H1 (cell line): ENCODE measurements around the gene GSKIP. TPM values are rescaled to one million over a fixed set of nuclear protein-coding genes. Genes with fewer than 3 reads are reported as not detected.

Source experiments
- CTCF ChIA-PET: fragments of 300-600 bp; sonication (Branson Sonifier 250); formaldehyde crosslinking; loops from one replicate; lab custom pipeline; 2021; ENCODE audit not compliant: partially characterized antibody; lab: Charles Lee
- POLR2A ChIA-PET: fragments of 300-600 bp; sonication (Branson Sonifier 250); formaldehyde crosslinking; loops from one replicate; lab custom pipeline; 2021; ENCODE audit warnings: inconsistent platforms; ENCODE audit not compliant: partially characterized antibody; lab: Charles Lee
- DNase-seq, 2 experiments: peaks; one replicate each; pipeline versions ENCODE4 v3.0.0 to v3.0.0-alpha.2; 2010 to 2022; ENCODE audit warnings: low spot score in 2 of 2, low read depth in 1 of 2, mixed read lengths in 1 of 2
- FAIRE-seq: peaks from 2 replicates; lab custom pipeline; 2011; peaks lifted over from hg19 to GRCh38; lab: Jason Lieb, UNC
- H2AFZ ChIP-seq: 2 replicates; pipeline ENCODE4 v1.8.1; 2012; ENCODE audit warnings: low read length, inconsistent platforms
- H2AK5ac ChIP-seq: 2 replicates; pipeline ENCODE4 v1.6.1; 2013; ENCODE audit warnings: low read depth, low read length
- H2BK120ac ChIP-seq: replicated peaks from 2 replicates; pipeline ENCODE3; 2013; ENCODE audit warnings: low read depth, low read length, inconsistent platforms
- H2BK12ac ChIP-seq: 2 replicates; pipeline ENCODE4 v1.6.1; 2013; ENCODE audit warnings: low read depth, low read length
- H2BK15ac ChIP-seq: 2 replicates; pipeline ENCODE4 v1.6.1; 2013; ENCODE audit warnings: low read length
- H2BK20ac ChIP-seq: 2 replicates; pipeline ENCODE4 v1.6.1; 2013; ENCODE audit warnings: low read length
- H2BK5ac ChIP-seq: 2 replicates; pipeline ENCODE4 v1.6.1; 2013; ENCODE audit warnings: low read depth, low read length
- H3K14ac ChIP-seq: 2 replicates; pipeline ENCODE4 v1.6.1; 2013; ENCODE audit warnings: inconsistent platforms; ENCODE audit not compliant: insufficient read length
- H3K18ac ChIP-seq: 2 replicates; pipeline ENCODE4 v1.6.1; 2013; ENCODE audit warnings: low read length; ENCODE audit errors: extremely low read depth
- H3K23ac ChIP-seq: 2 replicates; pipeline ENCODE4 v1.6.1; 2013; ENCODE audit warnings: inconsistent platforms; ENCODE audit not compliant: insufficient read length
- H3K23me2 ChIP-seq: 2 replicates; pipeline ENCODE4 v1.6.1; 2013; ENCODE audit warnings: low read depth, low read length
- H3K27ac ChIP-seq: 2 replicates; pipeline ENCODE4 v1.6.1; 2011; ENCODE audit warnings: low read depth, low read length, inconsistent platforms
- H3K27me3 ChIP-seq, 4 experiments: replicated peaks in 1 of 4; 1 replicate in 1 of 4; 2 replicates in 3 of 4; pipeline versions ENCODE4 v1.6.1 to v1.8.1; 2011 to 2013; ENCODE audit warnings: low read length in 3 of 4, mild to moderate bottlenecking in 3 of 4, inconsistent platforms in 2 of 4, mixed read lengths in 2 of 4, moderate library complexity in 1 of 4; ENCODE audit not compliant: control insufficient read depth in 3 of 4, insufficient read depth in 3 of 4; ENCODE audit errors: extremely low read depth in 1 of 4
- H3K36me3 ChIP-seq, 4 experiments: 2 replicates each; pipeline versions ENCODE4 v1.6.1 to v1.8.1; 2011 to 2013; ENCODE audit warnings: mild to moderate bottlenecking in 4 of 4, low read length in 3 of 4, moderate library complexity in 2 of 4, control low read depth in 1 of 4, inconsistent platforms in 1 of 4; ENCODE audit not compliant: insufficient read depth in 4 of 4, control insufficient read depth in 2 of 4
- H3K4ac ChIP-seq: replicated peaks from 2 replicates; pipeline ENCODE3; 2013; ENCODE audit warnings: low read length, low read depth, mixed read lengths, inconsistent platforms; ENCODE audit not compliant: insufficient read length
- H3K4me1 ChIP-seq, 4 experiments: replicated peaks in 1 of 4; 1 replicate in 1 of 4; 2 replicates in 3 of 4; pipeline versions ENCODE4 v1.6.1 to v1.8.1; 2011 to 2013; ENCODE audit warnings: low read length in 3 of 4, inconsistent platforms in 2 of 4, mixed read lengths in 1 of 4; ENCODE audit not compliant: insufficient read depth in 4 of 4, control insufficient read depth in 3 of 4
- H3K4me2 ChIP-seq, 2 experiments: 2 replicates each; pipeline versions ENCODE4 v1.6.1 to v1.8.1; 2011 to 2013; ENCODE audit warnings: low read depth in 2 of 2, low read length in 2 of 2, control low read depth in 1 of 2, inconsistent platforms in 1 of 2, mild to moderate bottlenecking in 1 of 2; ENCODE audit not compliant: insufficient read depth in 1 of 2
- H3K4me3 ChIP-seq, 4 experiments: fragments of 200-600, 300-600 bp in 1 of 4; sonication (generic), shearing (Covaris generic), sonication (Bioruptor Twin) in 1 of 4; 2 replicates each; pipeline versions ENCODE4 v1.5.1 to v1.8.1; 2011 to 2016; ENCODE audit warnings: low read length in 4 of 4, low read depth in 3 of 4, control low read depth in 2 of 4, inconsistent platforms in 2 of 4, mild to moderate bottlenecking in 2 of 4, mixed read lengths in 1 of 4, moderate library complexity in 1 of 4; ENCODE audit not compliant: insufficient read depth in 2 of 4; ENCODE audit errors: extremely low read depth in 1 of 4
- H3K56ac ChIP-seq: replicated peaks from 2 replicates; pipeline ENCODE3; 2013; ENCODE audit warnings: low read depth, mild to moderate bottlenecking, mixed read lengths, low read length, inconsistent platforms; ENCODE audit not compliant: insufficient read length
- H3K79me1 ChIP-seq: 2 replicates; pipeline ENCODE4 v1.6.1; 2013; ENCODE audit warnings: low read depth, low read length, control low read depth
- H3K79me2 ChIP-seq, 2 experiments: 2 replicates each; pipeline versions ENCODE4 v1.6.1 to v1.8.1; 2012 to 2013; ENCODE audit warnings: low read length in 2 of 2, mild to moderate bottlenecking in 2 of 2, inconsistent platforms in 1 of 2; ENCODE audit not compliant: insufficient read depth in 2 of 2, control insufficient read depth in 1 of 2
- H3K9ac ChIP-seq, 4 experiments: replicated peaks in 1 of 4; 1 replicate in 1 of 4; 2 replicates in 3 of 4; pipeline versions ENCODE4 v1.6.1 to v1.8.1; 2011 to 2013; ENCODE audit warnings: low read depth in 3 of 4, low read length in 3 of 4, control low read depth in 2 of 4, mild to moderate bottlenecking in 2 of 4, moderate library complexity in 2 of 4, inconsistent platforms in 1 of 4; ENCODE audit errors: extremely low read depth in 1 of 4
- H3K9me3 ChIP-seq, 2 experiments: 2 replicates each; pipeline versions ENCODE4 v1.6.1 to v1.8.1; 2012 to 2013; ENCODE audit warnings: mild to moderate bottlenecking in 2 of 2, moderate library complexity in 2 of 2, control low read depth in 1 of 2, inconsistent platforms in 1 of 2, low read depth in 1 of 2, low read length in 1 of 2, mixed read lengths in 1 of 2; ENCODE audit not compliant: insufficient read depth in 2 of 2
- H4K20me1 ChIP-seq, 2 experiments: replicated peaks in 1 of 2; 2 replicates each; pipeline versions ENCODE3 to v1.8.1; 2011 to 2013; ENCODE audit warnings: inconsistent platforms in 2 of 2, low read length in 2 of 2, mild to moderate bottlenecking in 1 of 2; ENCODE audit not compliant: insufficient read depth in 2 of 2, control insufficient read depth in 1 of 2
- H4K5ac ChIP-seq: 2 replicates; pipeline ENCODE4 v1.6.1; 2013; ENCODE audit warnings: low read length, low read depth, mixed read lengths, inconsistent platforms; ENCODE audit not compliant: insufficient read length
- H4K8ac ChIP-seq: 2 replicates; pipeline ENCODE4 v1.8.0; 2013; ENCODE audit warnings: mild to moderate bottlenecking, moderate library complexity, low read length, inconsistent platforms; ENCODE audit not compliant: insufficient read depth; ENCODE audit errors: extremely low read depth
- H4K91ac ChIP-seq: replicated peaks from 2 replicates; pipeline ENCODE3; 2013; ENCODE audit warnings: low read length, mixed read lengths, inconsistent platforms; ENCODE audit not compliant: insufficient read length
- BCL11A ChIP-seq, 2 experiments: IDR thresholded peaks; one replicate each; pipeline ENCODE4 v1.6.1; 2011; ENCODE audit warnings: low read depth in 2 of 2, low read length in 2 of 2, mild to moderate bottlenecking in 2 of 2
- CEBPB ChIP-seq: IDR thresholded peaks from 2 replicates; pipeline ENCODE4 v1.6.1; 2012; ENCODE audit warnings: low read depth, low read length
- POLR2A ChIP-seq, 2 experiments: IDR thresholded peaks; 1 replicate in 1 of 2; 2 replicates in 1 of 2; pipeline ENCODE4 v1.6.1; 2011; ENCODE audit warnings: low read depth in 2 of 2, low read length in 2 of 2, mild to moderate bottlenecking in 2 of 2; ENCODE audit errors: control extremely low read depth in 1 of 2
- SP2 ChIP-seq: IDR thresholded peaks from 2 replicates; pipeline ENCODE4 v1.6.1; 2012; ENCODE audit warnings: mild to moderate bottlenecking, low read length, inconsistent platforms
- TAF7 ChIP-seq: optimal IDR thresholded peaks from 2 replicates; pipeline ENCODE3; 2011; ENCODE audit warnings: low read depth, mild to moderate bottlenecking, inconsistent platforms, low read length, moderate library complexity, borderline replicate concordance
- WGBS, 2 experiments: shearing (Covaris generic) in 1 of 2; methylation state at CpG; one replicate each; pipeline versions ENCODE4 v1.1.6 to v1.1.7; 2013 to 2015; ENCODE audit warnings: low lambda C conversion rate in 2 of 2, mixed read lengths in 2 of 2, inconsistent platforms in 1 of 2, low coverage in 1 of 2, missing lambda C conversion rate in 1 of 2; ENCODE audit not compliant: insufficient replicate concordance in 2 of 2, insufficient coverage in 1 of 2, insufficient read length in 1 of 2; ENCODE audit errors: extremely low coverage in 1 of 2, missing lambda C conversion rate in 1 of 2; 5-methylcytosine and 5-hydroxymethylcytosine counted together
- polyA plus RNA-seq, 7 experiments: library from polyadenylated mRNA; depleted of rRNA in 3 of 7; stranded (reverse) in 5 of 7; unstranded in 2 of 7; fragments of >200 nt in 5 of 7; fragments of 200-250 nt in 2 of 7; gene quantifications; 1 replicate in 5 of 7; 2 replicates in 1 of 7; 4 replicates in 1 of 7; pipeline versions ENCODE4 v1.2.1 to v1.2.3, GENCODE V29; 2011 to 2013; ENCODE audit warnings: missing spikeins in 2 of 7, mixed read lengths in 2 of 7
- total RNA-seq: library from RNA; stranded (reverse); fragmentation: NEBNext Ultra II Directional; extraction: Animal tissue kit (Norgen Biotek cat#: 25700); gene quantifications from 2 replicates; pipeline ENCODE4 v1.2.1, GENCODE V29; 2021

GSKIP gene
- total and polyA plus RNA-seq, 2 of the 8 experiments (the other 6 are each of a cell fraction or from before 2014, with no cell fraction given) = 20.3 to 37.1 TPM

DNA sequence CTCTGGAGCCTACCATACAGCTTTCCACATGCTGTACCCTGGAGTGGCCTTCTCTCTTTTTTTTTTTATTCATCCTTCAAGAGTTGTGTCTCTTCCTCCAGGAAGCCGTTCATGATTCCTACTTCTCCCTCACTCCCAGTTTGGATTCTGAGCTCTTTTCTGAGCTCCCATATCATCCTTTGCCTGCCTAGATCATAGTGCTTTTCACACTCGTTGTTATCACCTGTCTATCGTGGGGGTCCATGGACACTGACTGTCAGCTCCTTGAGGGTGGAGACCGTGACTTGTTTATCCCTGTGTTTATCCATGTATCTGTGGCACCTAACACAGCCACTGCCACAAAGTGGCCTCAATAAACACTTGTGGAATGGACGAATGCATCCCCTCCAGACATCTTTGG lies 35.6 kb downstream of the GSKIP start:
- Histone ChIP-seq H3K14ac (no peak overlapping the region), H3K9me3 (no peaks in the 10 kb centered on the region), H3K4me1 (no peaks in the 10 kb centered on the region), H4K20me1 (no peaks in the 10 kb centered on the region), H2BK15ac (no peak overlapping the region), H2BK120ac (no peak overlapping the region), H3K4ac (no peak overlapping the region), H3K4me2 (no peak overlapping the region), H3K79me1 (no peaks in the 10 kb centered on the region), H3K27ac (no peak overlapping the region), H3K23ac (no peak overlapping the region), H3K36me3 (no peaks in the 10 kb centered on the region), H2BK20ac (no peak overlapping the region), H2AFZ (no peak overlapping the region), H4K91ac (no peak overlapping the region), H3K18ac (no peak overlapping the region), H3K4me3 (no peak overlapping the region), H3K79me2 (no peaks in the 10 kb centered on the region), H2BK5ac (no peak overlapping the region), H3K9ac (no peak overlapping the region), H4K5ac (no peak overlapping the region), H3K27me3 (no peaks in the 10 kb centered on the region), H2AK5ac (no peak overlapping the region), H4K8ac (no peak overlapping the region), H3K23me2 (no peaks in the 10 kb centered on the region), H2BK12ac (no peak overlapping the region), H3K56ac (no peak overlapping the region)
- CTCF ChIA-PET = no interaction called here
- DNase-seq (no peak), FAIRE-seq (no peak)
- WGBS, 2 experiments = 82% methylated on average over 5 of the region's 5 CpGs; no CpG with 5 or more reads in 1 of the 2 experiments
- POLR2A ChIA-PET = no interaction called here
- TF ChIP-seq BCL11A (IDR thresholded peaks at IDR 0.05; ENCODE audit: low read depth in 2 of 2, low read length in 2 of 2) = no peak
- TF ChIP-seq POLR2A (IDR thresholded peaks at IDR 0.05; ENCODE audit: control extremely low read depth in 1 of 2, low read depth in 2 of 2, low read length in 2 of 2) = no peak
- no peak for TF ChIP-seq TAF7
- TF ChIP-seq SP2 = no peak
- TF ChIP-seq CEBPB = no peak
